Peyer's patch (tissue), 4 donors: Measurements from ENCODE around the gene CYP4Z1. TPM values are rescaled to one million over a fixed set of nuclear protein-coding genes. Genes with fewer than 3 reads are reported as not detected.
"Not testable (repeated sequence)": the region's sequence is repeated elsewhere in the genome, so short reads cannot be mapped to it uniquely, and the experiment has no call there.

ENCODE experiments used
- DNase-seq, 3 donors: peaks; one replicate each; pipeline ENCODE4 v3.0.0-alpha.2; 2017 to 2019
- H3K27ac ChIP-seq, 4 donors: fragments of 200-600 bp; sonication (generic); one replicate each; pipeline ENCODE4 v1.5.1; 2016 to 2019
- H3K27me3 ChIP-seq, 2 donors: fragments of 200-600 bp; sonication (generic); one replicate each; pipeline ENCODE4 v1.5.1; 2019
- H3K36me3 ChIP-seq, 3 donors: fragments of 200-600 bp; sonication (generic); one replicate each; pipeline ENCODE4 v1.5.1; 2016 to 2019
- H3K4me1 ChIP-seq, 4 donors: fragments of 200-600 bp; sonication (generic); one replicate each; pipeline ENCODE4 v1.5.1; 2016 to 2019
- H3K4me3 ChIP-seq, 4 donors: fragments of 200-600 bp; sonication (generic); 1 replicate in 3 of 4; 2 replicates in 1 of 4; pipeline ENCODE4 v1.5.1; 2016 to 2019; ENCODE audit warnings: mild to moderate bottlenecking in 1 of 4
- H3K9me3 ChIP-seq, 4 donors: fragments of 200-600 bp; sonication (generic); one replicate each; pipeline ENCODE4 v1.5.1; 2016 to 2019; ENCODE audit warnings: mild to moderate bottlenecking in 1 of 4
- CTCF ChIP-seq, 6 experiments: fragments of 450-650 bp in 4 of 6; fragments of 200-600 bp in 2 of 6; sonication (generic) in 1 of 6; IDR thresholded peaks; one replicate each; pipeline ENCODE4 v1.5.1; 2017 to 2019; ENCODE audit warnings: antibody characterized with exemption in 6 of 6, mild to moderate bottlenecking in 3 of 6, moderate library complexity in 1 of 6
- POLR2A ChIP-seq, 2 donors: fragments of 450-650 bp; IDR thresholded peaks; one replicate each; pipeline ENCODE4 v1.5.1; 2017; ENCODE audit warnings: antibody characterized with exemption in 2 of 2, mild to moderate bottlenecking in 2 of 2, moderate library complexity in 2 of 2
- total RNA-seq, 4 donors: library from RNA; depleted of rRNA; stranded (reverse); fragments of >200 nt; gene quantifications; one replicate each; pipeline ENCODE4 v1.1.0, GENCODE V29; 2016

CYP4Z1 gene
- total RNA-seq, 4 donors from 2014 or later = 0.94 to 3.3 TPM; not detected in 2

- no peak for DNase-seq
- H3K27ac ChIP-seq = no peak overlapping the region
- TF ChIP-seq CTCF (IDR thresholded peaks at IDR 0.05) = no peak
- no peak for TF ChIP-seq POLR2A (IDR thresholded peaks at IDR 0.05)
- H3K4me1 ChIP-seq = no peaks in the 10 kb centered on the region
- H3K4me3 ChIP-seq = no peak overlapping the region
- no peaks in the 10 kb centered on the region for H3K9me3 ChIP-seq
- no peaks in the 10 kb centered on the region for H3K36me3 ChIP-seq
- no peaks in the 10 kb centered on the region for H3K27me3 ChIP-seq
These were observed 37.8 kb downstream of the CYP4Z1 start for GRCh38 chr1:47104816-47105215.

- Histone ChIP-seq H3K27ac (no peak overlapping the region), H3K27me3 (no peaks in the 10 kb centered on the region), H3K4me1 (no peaks in the 10 kb centered on the region), H3K4me3 (no peak overlapping the region), H3K9me3 (no peaks in the 10 kb centered on the region), H3K36me3 (no peaks in the 10 kb centered on the region)
- no peak for TF ChIP-seq CTCF (IDR thresholded peaks at IDR 0.05)
- TF ChIP-seq POLR2A (IDR thresholded peaks at IDR 0.05) = no peak
- DNase-seq = no peak
These were observed 39.8 kb downstream of the CYP4Z1 start for GRCh38 chr1:47106792-47107191.

- H3K36me3 ChIP-seq, H3K27me3 ChIP-seq, H3K4me1 ChIP-seq, H3K27ac ChIP-seq, H3K9me3 ChIP-seq, H3K4me3 ChIP-seq, DNase-seq: not testable (repeated sequence)
These were observed 41.0 kb downstream of the CYP4Z1 start for GRCh38 chr1:47107851-47108574.

- H3K4me3 ChIP-seq, DNase-seq, H3K4me1 ChIP-seq, H3K9me3 ChIP-seq, H3K27me3 ChIP-seq, H3K27ac ChIP-seq, H3K36me3 ChIP-seq: not testable (repeated sequence)
These were observed 42.5 kb downstream of the CYP4Z1 start for GRCh38 chr1:47109482-47109881.

- no peaks in the 10 kb centered on the region for H3K27me3 ChIP-seq
- no peak overlapping the region for H3K27ac ChIP-seq
- H3K9me3 ChIP-seq = no peaks in the 10 kb centered on the region
- H3K4me1 ChIP-seq = no peaks in the 10 kb centered on the region
- DNase-seq = no peak
- no peak overlapping the region for H3K4me3 ChIP-seq
- no peaks in the 10 kb centered on the region for H3K36me3 ChIP-seq
- TF ChIP-seq POLR2A (IDR thresholded peaks at IDR 0.05) = no peak
- TF ChIP-seq CTCF (IDR thresholded peaks at IDR 0.05) = no peak
These were observed 46.1 kb downstream of the CYP4Z1 start for GRCh38 chr1:47113178-47113577.

- H3K9me3 ChIP-seq, H3K36me3 ChIP-seq, DNase-seq, H3K4me3 ChIP-seq, H3K27me3 ChIP-seq, H3K4me1 ChIP-seq, H3K27ac ChIP-seq: not testable (repeated sequence)
These were observed 54.0 kb downstream of the CYP4Z1 start for GRCh38 chr1:47121039-47121438.

GRCh38 chr1:47124834-47125233 lies 57.8 kb downstream of the CYP4Z1 start:
- not testable (repeated sequence) for H3K4me3 ChIP-seq, H3K4me1 ChIP-seq, H3K27me3 ChIP-seq, H3K9me3 ChIP-seq, DNase-seq, H3K36me3 ChIP-seq, H3K27ac ChIP-seq

GRCh38 chr1:47126997-47127396 lies 60.0 kb downstream of the CYP4Z1 start:
- H3K9me3 ChIP-seq, DNase-seq, H3K27ac ChIP-seq, H3K4me3 ChIP-seq, H3K4me1 ChIP-seq, H3K36me3 ChIP-seq, H3K27me3 ChIP-seq: not testable (repeated sequence)
